MCF 10A (cell line): ENCODE measurements around the gene SRRM2. TPM values are rescaled to one million over a fixed set of nuclear protein-coding genes. Genes with fewer than 3 reads are reported as not detected.

Source experiments
- BruUV-seq: library from RNA; stranded (reverse); fragments of 400-500 nt; replicated peaks from 2 replicates; lab custom pipeline; 2021; lab: Mats Ljungman, UMichigan
- CTCF ChIA-PET: fragments of 300-600 bp; sonication (Branson Sonifier 250); formaldehyde crosslinking; extraction: SDS; loops from one replicate; lab custom pipeline; 2021; ENCODE audit warnings: antibody characterized with exemption, inconsistent platforms; lab: Yijun Ruan, JAX
- POLR2A ChIA-PET: fragments of 300-600, 350-650 bp; sonication (Branson Sonifier 250); formaldehyde crosslinking; extraction: SDS; loops from one replicate; lab custom pipeline; 2020; ENCODE audit warnings: antibody characterized with exemption, inconsistent platforms; lab: Yijun Ruan, JAX
- DNase-seq: peaks from one replicate; pipeline ENCODE4 v3.0.0-alpha.2; 2018; ENCODE audit not compliant: unreplicated experiment
- H3K27ac Mint-ChIP-seq: one replicate; pipeline ENCODE4 v1.8.0; 2022; ENCODE audit warnings: mild to moderate bottlenecking, low read depth, mixed read lengths; ENCODE audit not compliant: unreplicated experiment
- H3K27me3 Mint-ChIP-seq: one replicate; pipeline ENCODE4 v1.8.0; 2022; ENCODE audit warnings: mixed read lengths; ENCODE audit not compliant: insufficient read depth, unreplicated experiment
- H3K36me3 Mint-ChIP-seq: one replicate; pipeline ENCODE4 v1.8.0; 2022; ENCODE audit warnings: mild to moderate bottlenecking, moderate library complexity, mixed read lengths; ENCODE audit not compliant: insufficient read depth, unreplicated experiment
- H3K4me1 Mint-ChIP-seq: one replicate; pipeline ENCODE4 v1.8.0; 2022; ENCODE audit warnings: mixed read lengths; ENCODE audit not compliant: insufficient read depth, unreplicated experiment
- H3K4me3 Mint-ChIP-seq: one replicate; pipeline ENCODE4 v1.8.0; 2022; ENCODE audit warnings: mild to moderate bottlenecking, moderate library complexity, mixed read lengths; ENCODE audit not compliant: unreplicated experiment
- H3K9me3 Mint-ChIP-seq: one replicate; pipeline ENCODE4 v1.8.0; 2022; ENCODE audit warnings: mixed read lengths; ENCODE audit not compliant: unreplicated experiment
- intact Hi-C: fragments of 100-400 bp; cut with micrococcal nuclease; formaldehyde crosslinking; loops from 2 replicates; pipeline ENCODE4 v1.14.1; 2022
- total RNA-seq: library from RNA; stranded (reverse); gene quantifications from 2 replicates; pipeline ENCODE4 v1.2.3, GENCODE V29; 2022
- TF ChIP-seq, protein P1 (sequence below): fragments of 200-600 bp; IDR thresholded peaks from one replicate; pipeline ENCODE4 v1.8.0; 2022; ENCODE audit warnings: antibody characterized with exemption, mild to moderate bottlenecking; ENCODE audit not compliant: unreplicated experiment

Gene SRRM2
- total RNA-seq, 1 experiment from 2014 or later = 779 TPM

DNA sequence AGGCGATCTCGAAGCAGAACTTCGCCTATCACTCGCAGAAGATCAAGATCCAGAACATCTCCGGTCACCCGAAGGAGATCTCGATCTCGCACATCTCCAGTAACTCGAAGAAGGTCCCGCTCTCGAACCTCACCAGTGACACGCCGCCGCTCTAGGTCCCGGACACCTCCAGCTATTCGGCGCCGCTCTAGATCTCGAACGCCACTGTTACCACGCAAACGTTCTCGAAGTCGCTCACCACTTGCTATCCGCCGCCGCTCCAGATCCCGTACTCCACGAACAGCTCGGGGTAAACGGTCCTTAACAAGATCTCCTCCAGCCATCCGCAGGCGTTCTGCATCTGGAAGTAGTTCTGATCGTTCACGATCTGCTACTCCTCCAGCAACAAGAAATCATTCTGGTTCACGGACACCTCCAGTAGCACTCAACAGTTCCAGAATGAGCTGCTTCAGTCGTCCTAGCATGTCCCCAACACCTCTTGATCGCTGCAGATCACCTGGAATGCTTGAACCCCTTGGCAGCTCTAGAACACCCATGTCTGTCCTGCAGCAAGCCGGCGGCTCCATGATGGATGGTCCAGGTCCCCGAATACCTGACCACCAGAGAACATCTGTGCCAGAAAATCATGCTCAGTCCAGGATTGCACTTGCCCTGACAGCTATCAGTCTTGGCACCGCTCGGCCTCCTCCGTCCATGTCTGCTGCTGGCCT, 14.1 kb downstream of the SRRM2 start:
- Mint-ChIP-seq H3K9me3 (no peaks in the 10 kb centered on the region), H3K4me1 (peaks cover 35% of the 10 kb centered on the region)

DNA sequence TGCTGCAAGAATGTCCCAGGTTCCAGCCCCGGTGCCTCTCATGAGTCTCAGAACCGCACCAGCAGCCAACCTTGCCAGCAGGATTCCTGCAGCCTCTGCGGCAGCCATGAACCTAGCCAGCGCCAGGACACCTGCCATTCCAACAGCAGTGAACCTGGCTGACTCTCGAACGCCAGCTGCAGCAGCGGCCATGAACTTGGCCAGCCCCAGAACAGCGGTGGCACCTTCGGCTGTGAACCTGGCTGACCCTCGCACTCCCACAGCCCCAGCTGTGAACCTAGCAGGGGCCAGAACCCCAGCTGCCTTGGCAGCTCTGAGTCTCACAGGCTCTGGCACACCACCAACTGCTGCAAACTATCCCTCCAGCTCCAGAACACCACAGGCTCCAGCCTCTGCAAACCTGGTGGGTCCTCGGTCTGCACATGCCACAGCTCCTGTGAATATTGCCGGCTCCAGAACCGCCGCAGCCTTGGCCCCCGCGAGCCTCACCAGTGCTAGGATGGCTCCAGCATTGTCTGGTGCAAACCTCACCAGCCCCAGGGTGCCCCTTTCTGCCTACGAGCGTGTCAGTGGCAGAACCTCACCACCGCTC, 14.8 kb downstream of the SRRM2 start:
- intact Hi-C loops = no loop called here
- no TSS peak for BruUV-seq
- peak overlapping the region; percentile 78 for H3K27ac Mint-ChIP-seq

More for the DNA sequence above, 14.1 kb downstream of the SRRM2 start:
- TF ChIP-seq, protein P1, sequence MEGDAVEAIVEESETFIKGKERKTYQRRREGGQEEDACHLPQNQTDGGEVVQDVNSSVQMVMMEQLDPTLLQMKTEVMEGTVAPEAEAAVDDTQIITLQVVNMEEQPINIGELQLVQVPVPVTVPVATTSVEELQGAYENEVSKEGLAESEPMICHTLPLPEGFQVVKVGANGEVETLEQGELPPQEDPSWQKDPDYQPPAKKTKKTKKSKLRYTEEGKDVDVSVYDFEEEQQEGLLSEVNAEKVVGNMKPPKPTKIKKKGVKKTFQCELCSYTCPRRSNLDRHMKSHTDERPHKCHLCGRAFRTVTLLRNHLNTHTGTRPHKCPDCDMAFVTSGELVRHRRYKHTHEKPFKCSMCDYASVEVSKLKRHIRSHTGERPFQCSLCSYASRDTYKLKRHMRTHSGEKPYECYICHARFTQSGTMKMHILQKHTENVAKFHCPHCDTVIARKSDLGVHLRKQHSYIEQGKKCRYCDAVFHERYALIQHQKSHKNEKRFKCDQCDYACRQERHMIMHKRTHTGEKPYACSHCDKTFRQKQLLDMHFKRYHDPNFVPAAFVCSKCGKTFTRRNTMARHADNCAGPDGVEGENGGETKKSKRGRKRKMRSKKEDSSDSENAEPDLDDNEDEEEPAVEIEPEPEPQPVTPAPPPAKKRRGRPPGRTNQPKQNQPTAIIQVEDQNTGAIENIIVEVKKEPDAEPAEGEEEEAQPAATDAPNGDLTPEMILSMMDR = no peak
- POLR2A ChIA-PET = interaction anchor here (1.0 to 5.3 kb wide), 6 partner anchors 8 to 145 kb away, joined by 6 to 190 read pairs (median 48); partner anchors contain the start of genes ELOB, FLYWCH1 and SRRM2
- intact Hi-C loops = no loop called here
- Mint-ChIP-seq H3K27me3 (no peaks in the 10 kb centered on the region), H3K4me3 (no peak overlapping the region), H3K36me3 (peaks cover 99% of the 10 kb centered on the region), H3K27ac (peak overlapping the region; percentile 78)
- CTCF ChIA-PET = interaction anchor here (0.5 to 3.9 kb wide), 3 partner anchors 13 to 102 kb away, joined by 3 to 15 read pairs (median 4); no protein-coding TSS in a partner anchor
- no peak for DNase-seq
- BruUV-seq = no TSS peak

DNA sequence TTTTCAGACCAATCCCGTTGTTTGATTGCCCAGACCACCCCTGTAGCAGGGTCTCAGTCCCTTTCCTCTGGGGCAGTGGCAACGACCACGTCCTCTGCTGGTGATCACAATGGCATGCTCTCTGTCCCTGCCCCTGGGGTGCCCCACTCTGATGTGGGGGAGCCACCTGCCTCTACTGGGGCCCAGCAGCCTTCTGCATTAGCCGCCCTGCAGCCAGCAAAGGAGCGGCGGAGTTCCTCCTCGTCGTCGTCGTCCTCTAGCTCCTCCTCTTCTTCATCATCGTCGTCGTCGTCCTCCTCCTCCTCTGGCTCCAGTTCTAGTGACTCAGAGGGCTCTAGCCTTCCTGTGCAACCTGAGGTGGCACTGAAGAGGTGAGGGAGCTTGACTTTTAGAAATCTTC, 15.5 kb downstream of the SRRM2 start:
- peaks cover 98% of the 10 kb centered on the region for H3K36me3 Mint-ChIP-seq
- peak; percentile 91 for DNase-seq
- intact Hi-C loops = loop anchor here (2.0 kb wide), 3 partner anchors 15 to 101 kb away; partner anchors contain the start of gene SRRM2
- ChIA-PET CTCF (interaction anchor here (2.5 to 3.9 kb wide), 3 partner anchors 9 to 100 kb away, joined by 8 to 15 read pairs (median 15); partner anchors contain the start of gene SRRM2), POLR2A (interaction anchor here (0.8 to 5.3 kb wide), 12 partner anchors 8 to 153 kb away, joined by 3 to 190 read pairs (median 18); partner anchors contain the start of genes ELOB, FLYWCH1, FLYWCH2 and KCTD5)
- peak overlapping the region; percentile 6 for H3K27ac Mint-ChIP-seq
- H3K4me1 Mint-ChIP-seq = peaks cover 45% of the 10 kb centered on the region
- TF ChIP-seq, protein P1 = no peak
- BruUV-seq = no TSS peak
- no peaks in the 10 kb centered on the region for H3K27me3 Mint-ChIP-seq
- H3K4me3 Mint-ChIP-seq = peak overlapping the region; percentile 74
- no peaks in the 10 kb centered on the region for H3K9me3 Mint-ChIP-seq

More for the DNA sequence above, 14.8 kb downstream of the SRRM2 start:
- ChIA-PET POLR2A (interaction anchor here (0.8 to 5.3 kb wide), 10 partner anchors 9 to 145 kb away, joined by 3 to 190 read pairs (median 20); partner anchors contain the start of genes ELOB, FLYWCH1, FLYWCH2 and KCTD5), CTCF (interaction anchor here (0.5 to 3.9 kb wide), 4 partner anchors 8 to 101 kb away, joined by 3 to 15 read pairs (median 12); partner anchors contain the start of gene SRRM2)
- H3K4me1 Mint-ChIP-seq = peaks cover 39% of the 10 kb centered on the region
- no peaks in the 10 kb centered on the region for H3K27me3 Mint-ChIP-seq
- TF ChIP-seq, protein P1 = no peak
- no peak for DNase-seq
- H3K9me3 Mint-ChIP-seq = no peaks in the 10 kb centered on the region
- H3K4me3 Mint-ChIP-seq = peak overlapping the region; percentile 74
- peaks cover 98% of the 10 kb centered on the region for H3K36me3 Mint-ChIP-seq
